HG03354 (cell line): Measurements from ENCODE around the gene TMCO5A.

Experiments
- ATAC-seq: cut with Tn5 transposase; IDR thresholded peaks from one replicate; pipeline ENCODE4 v1.9.1; 2021; ENCODE audit warnings: mild to moderate bottlenecking; ENCODE audit not compliant: unreplicated experiment, poor library complexity, severe bottlenecking

Gene TMCO5A

GRCh38 chr15:37934340-37934739, at the start of gene TMCO5A:
TSS of gene TMCO5A (plus strand) at chr15:37934640. CDS start at chr15:37936324, 1,684 bp downstream.
- ATAC-seq = no peak

- ATAC-seq = no peak
Measured at GRCh38 chr15:37885651-37886050, 48.8 kb upstream of the TMCO5A start.

- no peak for ATAC-seq
Measured at GRCh38 chr15:37888356-37888755, 46.1 kb upstream of the TMCO5A start.

- ATAC-seq = no peak
Measured at GRCh38 chr15:37891766-37892368, 42.6 kb upstream of the TMCO5A start.

GRCh38 chr15:37893309-37893708, 41.1 kb upstream of the TMCO5A start:
- ATAC-seq = no peak

GRCh38 chr15:37898362-37898761, 36.1 kb upstream of the TMCO5A start:
- no peak for ATAC-seq

GRCh38 chr15:37900326-37901221, 33.9 kb upstream of the TMCO5A start:
- no peak for ATAC-seq

- ATAC-seq = no peak
Measured at GRCh38 chr15:37902126-37902525, 32.3 kb upstream of the TMCO5A start.

- ATAC-seq = no peak
Measured at GRCh38 chr15:37903919-37904625, 30.4 kb upstream of the TMCO5A start.

GRCh38 chr15:37907136-37907535, 27.3 kb upstream of the TMCO5A start:
- no peak for ATAC-seq

- ATAC-seq = no peak
Measured at GRCh38 chr15:37921527-37922385, 12.7 kb upstream of the TMCO5A start.

GRCh38 chr15:37926136-37926535, 8.3 kb upstream of the TMCO5A start:
- no peak for ATAC-seq

GRCh38 chr15:37929238-37929637, 5.2 kb upstream of the TMCO5A start:
- no peak for ATAC-seq

- no peak for ATAC-seq
Measured at GRCh38 chr15:37931321-37931720, 3.1 kb upstream of the TMCO5A start.

- ATAC-seq = no peak
Measured at GRCh38 chr15:37931868-37932267, 2.6 kb upstream of the TMCO5A start.

- ATAC-seq = no peak
Measured at GRCh38 chr15:37932549-37932948, 1.9 kb upstream of the TMCO5A start.

- ATAC-seq = no peak
Measured at GRCh38 chr15:37933666-37934065, 774 bp upstream of the TMCO5A start.

- ATAC-seq = no peak
Measured at GRCh38 chr15:37940876-37941275, 6.4 kb downstream of the TMCO5A start.

- ATAC-seq = no peak
Measured at GRCh38 chr15:37941779-37942178, 7.3 kb downstream of the TMCO5A start.

GRCh38 chr15:37951999-37952398, 17.6 kb downstream of the TMCO5A start:
- no peak for ATAC-seq
